ENCODE measurements around the gene CDC42BPA. TPM values are rescaled to one million over a fixed set of nuclear protein-coding genes. Genes with fewer than 3 reads are reported as not detected.

CDC42BPA gene, protein sequence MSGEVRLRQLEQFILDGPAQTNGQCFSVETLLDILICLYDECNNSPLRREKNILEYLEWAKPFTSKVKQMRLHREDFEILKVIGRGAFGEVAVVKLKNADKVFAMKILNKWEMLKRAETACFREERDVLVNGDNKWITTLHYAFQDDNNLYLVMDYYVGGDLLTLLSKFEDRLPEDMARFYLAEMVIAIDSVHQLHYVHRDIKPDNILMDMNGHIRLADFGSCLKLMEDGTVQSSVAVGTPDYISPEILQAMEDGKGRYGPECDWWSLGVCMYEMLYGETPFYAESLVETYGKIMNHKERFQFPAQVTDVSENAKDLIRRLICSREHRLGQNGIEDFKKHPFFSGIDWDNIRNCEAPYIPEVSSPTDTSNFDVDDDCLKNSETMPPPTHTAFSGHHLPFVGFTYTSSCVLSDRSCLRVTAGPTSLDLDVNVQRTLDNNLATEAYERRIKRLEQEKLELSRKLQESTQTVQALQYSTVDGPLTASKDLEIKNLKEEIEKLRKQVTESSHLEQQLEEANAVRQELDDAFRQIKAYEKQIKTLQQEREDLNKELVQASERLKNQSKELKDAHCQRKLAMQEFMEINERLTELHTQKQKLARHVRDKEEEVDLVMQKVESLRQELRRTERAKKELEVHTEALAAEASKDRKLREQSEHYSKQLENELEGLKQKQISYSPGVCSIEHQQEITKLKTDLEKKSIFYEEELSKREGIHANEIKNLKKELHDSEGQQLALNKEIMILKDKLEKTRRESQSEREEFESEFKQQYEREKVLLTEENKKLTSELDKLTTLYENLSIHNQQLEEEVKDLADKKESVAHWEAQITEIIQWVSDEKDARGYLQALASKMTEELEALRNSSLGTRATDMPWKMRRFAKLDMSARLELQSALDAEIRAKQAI (N-terminal part only)
- total RNA-seq, result 100 to 1,000 TPM in 2 of 5 donors, 10 to 100 TPM in 3; 57.1 to 198 (median 89.2) TPM
- polyA plus RNA-seq, result 10 to 100 TPM in 1 of 3 donors, 1 to 10 TPM in 2; 6.2 to 11.6 (median 9.4) TPM
- long read RNA-seq, donor 1, result 0 reads
- long read RNA-seq, donor 2, full-length matches to known transcripts, result 2 of 2 reads
- long read RNA-seq, donor 2, partial matches to known transcripts, result 0 of 2 reads
- long read RNA-seq, donor 2, other reads (novel, unspliced or antisense), result 0 of 2 reads
- long read RNA-seq, donor 3, partial matches to known transcripts, result 0 of 3 reads
- long read RNA-seq, donor 3, other reads (novel, unspliced or antisense), result 0 of 3 reads
- long read RNA-seq, donor 4, result 0 reads
- long read RNA-seq, donor 5, partial matches to known transcripts, result 5 of 5 reads
- long read RNA-seq, donor 5, other reads (novel, unspliced or antisense), result 0 of 5 reads
- long read RNA-seq, donor 6, result 0 reads
- long read RNA-seq, donor 7, partial matches to known transcripts, result 6 of 6 reads
- long read RNA-seq, donor 7, other reads (novel, unspliced or antisense), result 0 of 6 reads
- long read RNA-seq, donor 8, result 0 reads
- long read RNA-seq, donor 9, result 0 reads
- long read RNA-seq, donor 10, result 0 reads

DNA sequence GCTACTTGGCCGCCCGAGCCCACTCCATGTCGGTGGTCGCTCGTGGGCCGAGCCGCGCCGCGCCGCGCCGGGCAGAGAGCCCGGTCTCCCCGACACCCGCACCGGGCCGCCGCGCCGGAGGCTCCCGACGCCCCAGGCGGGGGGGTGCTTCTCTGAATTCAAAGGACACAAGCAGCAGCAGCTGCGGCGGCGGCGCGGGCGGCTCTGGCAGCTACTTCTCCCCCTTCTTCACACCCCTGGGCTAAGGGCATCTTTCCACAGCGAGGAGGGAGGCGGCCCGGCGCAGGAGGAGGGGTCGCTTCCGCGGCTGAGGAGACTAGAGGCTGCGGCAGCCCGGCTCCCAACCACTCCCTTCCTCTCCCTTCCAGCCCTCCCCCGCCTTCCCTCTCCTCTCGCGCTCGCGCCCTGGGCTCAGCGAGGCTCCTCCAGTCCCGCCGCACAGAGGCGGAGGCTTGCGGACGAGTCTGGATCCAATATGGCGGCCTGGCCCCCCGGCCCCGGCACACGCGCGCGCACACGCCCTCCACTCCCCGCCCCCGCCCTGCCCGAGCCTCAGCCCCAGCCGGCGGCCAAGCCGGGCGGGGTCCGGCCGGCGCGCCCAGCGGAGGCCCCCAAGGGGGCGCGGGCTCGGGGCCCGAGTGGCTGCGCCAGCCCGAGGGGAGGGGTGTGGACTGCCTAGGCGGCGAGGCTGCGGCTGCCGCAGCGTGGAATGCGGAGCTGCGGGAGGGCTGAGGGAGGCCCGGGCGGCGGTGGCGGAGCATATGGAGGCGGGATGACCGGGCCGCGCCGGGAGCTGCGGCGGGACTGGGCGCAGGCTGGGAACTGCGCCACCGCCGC, at the start of gene CDC42BPA:
CDC42BPA (minus strand) TSS at position 477 of the 837 bp plus-strand sequence. CDS start 1,310 bp downstream, outside the sequence.
- intact Hi-C loops (cut with DNase I; ENCODE audit: low total_unique reads), result no loop called here
- H3K27ac ChIP-seq, result peak within 1 kb of the TSS; percentile 92 to 98 (median 96)
- H3K36me3 ChIP-seq, result no peaks in the 10 kb centered on the region
- peak; percentile 84 to 96 for DNase-seq
- no peaks in the 10 kb centered on the region for H3K9me3 ChIP-seq
- 1 to 2% (median 2%) methylated on average over 23 to 97 of the region's 98 CpGs for WGBS, 5 donors
- TF ChIP-seq POLR2AphosphoS5 (IDR thresholded peaks at IDR 0.05) (peak in 2 of 3 donors; percentile 71 to 79), POLR2A (IDR thresholded peaks at IDR 0.05) (peak in 1 of 4 donors; percentile 50), EP300 (IDR thresholded peaks at IDR 0.05) (no peak)
- TF ChIP-seq, protein P1, sequence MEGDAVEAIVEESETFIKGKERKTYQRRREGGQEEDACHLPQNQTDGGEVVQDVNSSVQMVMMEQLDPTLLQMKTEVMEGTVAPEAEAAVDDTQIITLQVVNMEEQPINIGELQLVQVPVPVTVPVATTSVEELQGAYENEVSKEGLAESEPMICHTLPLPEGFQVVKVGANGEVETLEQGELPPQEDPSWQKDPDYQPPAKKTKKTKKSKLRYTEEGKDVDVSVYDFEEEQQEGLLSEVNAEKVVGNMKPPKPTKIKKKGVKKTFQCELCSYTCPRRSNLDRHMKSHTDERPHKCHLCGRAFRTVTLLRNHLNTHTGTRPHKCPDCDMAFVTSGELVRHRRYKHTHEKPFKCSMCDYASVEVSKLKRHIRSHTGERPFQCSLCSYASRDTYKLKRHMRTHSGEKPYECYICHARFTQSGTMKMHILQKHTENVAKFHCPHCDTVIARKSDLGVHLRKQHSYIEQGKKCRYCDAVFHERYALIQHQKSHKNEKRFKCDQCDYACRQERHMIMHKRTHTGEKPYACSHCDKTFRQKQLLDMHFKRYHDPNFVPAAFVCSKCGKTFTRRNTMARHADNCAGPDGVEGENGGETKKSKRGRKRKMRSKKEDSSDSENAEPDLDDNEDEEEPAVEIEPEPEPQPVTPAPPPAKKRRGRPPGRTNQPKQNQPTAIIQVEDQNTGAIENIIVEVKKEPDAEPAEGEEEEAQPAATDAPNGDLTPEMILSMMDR (IDR thresholded peaks at IDR 0.05), result no peak
- peaks cover 0 to 14% (median 0%) of the 10 kb centered on the region in 3 donors for H3K27me3 ChIP-seq
- peaks cover 8 to 35% (median 26%) of the 10 kb centered on the region in 4 donors for H3K4me1 ChIP-seq
- H3K4me3 ChIP-seq, result peak within 1 kb of the TSS; percentile 75 to 87 (median 82)

DNA sequence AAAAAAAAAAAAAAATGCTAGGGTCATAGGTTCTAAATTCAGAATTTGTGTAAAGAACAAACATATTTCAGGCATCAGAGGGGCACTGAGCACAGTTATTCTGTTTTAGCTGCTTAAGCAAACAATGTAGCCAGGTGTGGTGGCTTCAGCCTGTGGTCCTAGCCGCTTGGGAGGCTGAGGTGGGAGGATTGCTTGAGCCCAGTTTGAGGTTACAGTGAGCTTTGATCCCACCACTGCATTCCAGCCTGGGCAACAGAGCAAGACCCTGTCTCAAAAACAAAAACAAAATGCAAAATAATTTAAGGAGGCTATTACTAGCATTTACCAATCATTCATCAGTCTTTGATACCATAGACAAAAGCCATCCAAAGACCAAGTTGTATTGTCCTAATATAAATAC, 49.7 kb upstream of the CDC42BPA start:
- intact Hi-C loops (cut with DNase I; ENCODE audit: low total_unique reads), result no loop called here
- WGBS, 5 donors, result 84 to 98% (median 95%) methylated on average over 1 of the region's 1 CpG
- Histone ChIP-seq H3K36me3 (no peaks in the 10 kb centered on the region), H3K9me3 (no peaks in the 10 kb centered on the region), H3K27me3 (no peaks in the 10 kb centered on the region), H3K4me3 (no peak overlapping the region), H3K27ac (no peak overlapping the region), H3K4me1 (peaks cover 0 to 37% (median 12%) of the 10 kb centered on the region in 4 donors)
- TF ChIP-seq POLR2AphosphoS5 (IDR thresholded peaks at IDR 0.05) (no peak), POLR2A (IDR thresholded peaks at IDR 0.05) (no peak), EP300 (IDR thresholded peaks at IDR 0.05) (no peak)
- TF ChIP-seq, protein P1 (IDR thresholded peaks at IDR 0.05), result no peak
- DNase-seq, result no peak

DNA sequence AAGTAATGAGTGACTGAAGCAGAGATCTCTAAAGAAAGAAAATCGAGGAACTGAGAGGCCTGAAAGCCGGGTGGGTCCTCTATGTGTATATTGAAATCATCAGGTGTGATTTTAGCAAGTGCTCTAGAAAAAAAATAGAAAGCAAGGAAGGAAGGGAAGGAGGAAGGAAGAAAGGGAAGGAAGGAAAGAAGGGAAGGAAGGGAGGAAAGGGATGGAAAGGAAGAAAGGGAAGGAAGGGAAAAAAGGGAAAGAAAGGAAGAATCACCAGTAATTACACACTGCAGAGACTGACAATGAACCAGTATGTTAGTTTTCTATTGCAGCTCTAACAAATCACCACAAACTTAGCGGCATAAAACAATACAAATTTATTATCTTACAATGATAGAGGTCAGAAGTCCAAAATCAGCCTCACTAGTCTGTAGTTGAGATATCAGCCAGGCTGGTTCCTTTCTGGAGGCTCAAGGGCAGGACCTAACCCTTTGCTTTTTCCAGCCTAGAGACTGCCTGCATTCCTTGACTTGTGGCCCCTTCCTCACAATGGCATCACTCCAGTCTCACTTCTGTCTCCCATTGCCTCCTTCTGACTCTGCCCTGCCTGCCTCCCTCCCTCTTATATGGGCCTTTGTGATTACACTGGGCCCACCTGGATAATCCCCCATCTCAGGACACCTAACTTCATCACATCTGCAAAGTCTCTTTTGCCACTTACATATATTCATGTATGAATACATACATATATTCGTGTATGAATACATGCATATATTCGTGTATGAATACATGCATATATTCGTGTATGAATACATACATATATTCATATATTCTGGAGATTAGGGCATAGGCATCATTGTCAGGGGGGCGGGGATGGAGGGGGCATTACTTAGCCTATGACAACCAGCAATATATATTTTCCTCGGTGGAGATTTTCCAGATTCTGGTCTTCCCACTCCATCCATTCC, 47.5 kb upstream of the CDC42BPA start:
- no peak for DNase-seq
- TF ChIP-seq POLR2A (IDR thresholded peaks at IDR 0.05), result no peak
- no peak for TF ChIP-seq POLR2AphosphoS5 (IDR thresholded peaks at IDR 0.05)
- TF ChIP-seq, protein P1 (IDR thresholded peaks at IDR 0.05), result no peak
- no peak for TF ChIP-seq EP300 (IDR thresholded peaks at IDR 0.05)

More for the DNA sequence above, 47.5 kb upstream of the CDC42BPA start:
- H3K4me1 ChIP-seq, result peaks cover 0 to 21% (median 5%) of the 10 kb centered on the region in 4 donors
- no peak overlapping the region for H3K4me3 ChIP-seq
- no peak overlapping the region for H3K27ac ChIP-seq
- no peaks in the 10 kb centered on the region for H3K27me3 ChIP-seq
- H3K36me3 ChIP-seq, result no peaks in the 10 kb centered on the region
- intact Hi-C loops (cut with DNase I; ENCODE audit: low total_unique reads), result no loop called here
- H3K9me3 ChIP-seq, result no peaks in the 10 kb centered on the region
- 85 to 92% (median 90%) methylated on average over 8 of the region's 8 CpGs for WGBS, 5 donors

All from stomach (tissue), 19 donors.